ENCODE data around the gene BABAM2.

DNA sequence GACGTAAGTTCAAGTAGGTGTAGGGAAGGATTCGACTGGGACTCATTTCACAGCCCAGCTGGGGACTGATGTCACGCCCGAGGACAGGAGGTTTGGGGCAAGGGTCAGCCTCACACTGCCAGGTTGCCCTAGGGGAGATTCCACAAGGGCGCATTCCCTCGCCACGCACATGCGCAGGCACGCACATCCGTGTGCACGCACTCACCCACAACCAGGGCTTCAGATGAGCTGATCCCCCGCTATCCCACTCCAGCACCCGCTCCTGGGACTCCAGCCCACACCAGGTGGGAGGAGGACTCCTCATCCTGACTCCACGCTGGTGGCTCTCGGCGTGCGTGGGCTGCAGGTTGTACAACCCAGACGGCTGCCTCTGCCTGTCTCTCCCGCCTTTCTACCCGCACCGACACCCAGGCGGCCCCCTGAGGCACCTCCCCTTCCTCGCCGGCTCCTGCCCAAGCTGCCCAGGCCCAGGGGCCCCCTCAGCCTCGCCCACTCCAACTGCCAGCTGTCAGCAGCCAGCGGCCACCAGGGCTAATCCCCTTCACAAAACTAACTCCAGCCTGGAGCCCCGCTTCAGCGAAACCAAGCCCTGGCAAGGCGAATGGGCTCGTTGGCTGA is 454.3 kb downstream of the BABAM2 start:
- TF ChIP-seq EZH2phosphoT487 (IDR thresholded peaks at IDR 0.05; ENCODE audit: unreplicated experiment) (no peak), CTCF (conservative IDR thresholded peaks at IDR 0.05; ENCODE audit: low read depth in 2 of 2) (no peak), POLR2AphosphoS5 (IDR thresholded peaks at IDR 0.05; ENCODE audit: low read depth) (no peak), ETS1 (IDR thresholded peaks at IDR 0.05) (no peak), CREB1 (CRISPR knock-in tag; IDR thresholded peaks at IDR 0.05; ENCODE audit: low read depth) (no peak)
